Parathyroid adenoma (tissue), 2 donors: ENCODE data around the gene PPP1R15B.
"Not testable (repeated sequence)": the region's sequence is repeated elsewhere in the genome, so short reads cannot be mapped to it uniquely, and the experiment has no call there.

ENCODE experiments used
- H2AFZ ChIP-seq: fragments of 300-600 bp; sonication (generic); one replicate; pipeline ENCODE4 v1.7.0; 2017; ENCODE audit warnings: antibody characterized with exemption, mild to moderate bottlenecking
- H3K27ac ChIP-seq: fragments of 300-600 bp; sonication (generic); one replicate; pipeline ENCODE4 v1.7.0; 2017
- H3K27me3 ChIP-seq: fragments of 300-600 bp; sonication (generic); one replicate; pipeline ENCODE4 v1.7.0; 2017; ENCODE audit warnings: low read length; ENCODE audit not compliant: control insufficient read depth, insufficient read depth
- H3K36me3 ChIP-seq: fragments of 300-600 bp; sonication (generic); one replicate; pipeline ENCODE4 v1.7.0; 2017; ENCODE audit warnings: low read length; ENCODE audit not compliant: control insufficient read depth, insufficient read depth
- H3K4me1 ChIP-seq: fragments of 300-600 bp; sonication (generic); one replicate; pipeline ENCODE4 v1.7.0; 2017; ENCODE audit warnings: control low read depth
- H3K4me2 ChIP-seq: fragments of 300-600 bp; sonication (generic); one replicate; pipeline ENCODE4 v1.7.0; 2017; ENCODE audit warnings: low read length
- H3K4me3 ChIP-seq: fragments of 300-600 bp; sonication (generic); one replicate; pipeline ENCODE4 v1.7.0; 2017; ENCODE audit warnings: low read depth, low read length
- H3K79me2 ChIP-seq: fragments of 300-600 bp; sonication (generic); one replicate; pipeline ENCODE4 v1.7.0; 2017; ENCODE audit warnings: control low read depth
- H3K9ac ChIP-seq: fragments of 300-600 bp; sonication (generic); one replicate; pipeline ENCODE4 v1.7.0; 2017; ENCODE audit warnings: mild to moderate bottlenecking
- H3K9me3 ChIP-seq: fragments of 300-600 bp; sonication (generic); one replicate; pipeline ENCODE4 v1.7.0; 2017; ENCODE audit warnings: low read length; ENCODE audit not compliant: control insufficient read depth
- CTCF ChIP-seq: fragments of 300-600 bp; sonication (generic); IDR thresholded peaks from one replicate; pipeline ENCODE4 v1.7.0; 2017; ENCODE audit warnings: antibody characterized with exemption, mild to moderate bottlenecking
- donor health status: primary hyperparathyroidism.

Gene PPP1R15B

DNA sequence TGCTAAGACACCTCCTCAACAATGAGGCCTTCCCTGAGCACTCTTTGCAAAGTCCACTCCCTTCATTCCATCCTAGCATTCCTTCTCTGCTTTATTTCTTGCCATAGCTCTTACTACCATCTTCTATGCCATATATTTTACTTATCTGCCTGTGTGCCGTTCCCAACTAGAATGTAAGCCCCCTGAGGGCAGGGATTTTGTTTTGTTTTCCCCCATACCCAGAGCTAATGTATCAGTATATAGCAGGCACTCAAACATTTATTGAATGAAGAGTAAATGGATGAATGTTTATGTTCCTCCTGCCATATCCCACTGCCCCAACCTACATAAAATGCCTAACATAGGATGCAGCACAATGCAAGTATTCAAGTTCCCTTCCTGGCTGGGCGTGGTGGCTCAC is 14.9 kb upstream of the PPP1R15B start:
- Histone ChIP-seq H3K79me2 (no peaks in the 10 kb centered on the region), H3K4me1 (no peaks in the 10 kb centered on the region), H3K9me3 (no peaks in the 10 kb centered on the region), H3K4me3 (no peak overlapping the region), H3K36me3 (no peaks in the 10 kb centered on the region), H2AFZ (no peak overlapping the region), H3K9ac (no peak overlapping the region), H3K4me2 (no peak overlapping the region), H3K27ac (no peak overlapping the region), H3K27me3 (no peaks in the 10 kb centered on the region)
- TF ChIP-seq CTCF, result no peak

GRCh38 chr1:204426035-204426436 is 14.4 kb upstream of the PPP1R15B start:
- Histone ChIP-seq H3K36me3 (no peaks in the 10 kb centered on the region), H2AFZ (no peak overlapping the region), H3K4me3 (no peak overlapping the region), H3K4me1 (no peaks in the 10 kb centered on the region), H3K9ac (no peak overlapping the region), H3K4me2 (no peak overlapping the region), H3K27ac (no peak overlapping the region), H3K79me2 (no peaks in the 10 kb centered on the region), H3K9me3 (no peaks in the 10 kb centered on the region), H3K27me3 (no peaks in the 10 kb centered on the region)
- TF ChIP-seq CTCF, result no peak

DNA sequence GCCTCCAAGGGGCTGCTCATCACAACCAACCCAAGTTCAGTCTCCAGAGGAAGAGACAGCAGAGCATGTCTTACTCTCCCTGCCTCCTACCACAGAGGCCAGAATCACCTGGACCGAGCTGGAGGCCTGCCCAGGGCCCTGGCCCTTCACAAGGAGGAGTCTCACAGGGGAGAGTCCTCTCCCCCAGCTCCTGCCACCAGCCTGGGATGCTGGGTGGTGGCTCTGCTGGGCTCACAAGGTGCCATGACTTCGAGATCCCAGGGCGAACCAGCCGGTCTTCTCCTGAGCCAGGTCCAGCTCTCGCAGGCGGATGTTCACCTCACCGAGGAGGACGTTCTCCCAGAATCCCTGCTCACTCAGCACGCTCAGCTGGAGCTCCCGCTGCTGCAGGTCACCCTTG is 13.0 kb upstream of the PPP1R15B start:
- TF ChIP-seq CTCF, result no peak
- Histone ChIP-seq H3K27me3 (no peaks in the 10 kb centered on the region), H3K4me3 (no peak overlapping the region), H3K9me3 (no peaks in the 10 kb centered on the region), H3K4me1 (no peaks in the 10 kb centered on the region), H3K27ac (no peak overlapping the region), H3K4me2 (no peak overlapping the region), H3K9ac (no peak overlapping the region), H2AFZ (no peak overlapping the region), H3K79me2 (no peaks in the 10 kb centered on the region), H3K36me3 (no peaks in the 10 kb centered on the region)

GRCh38 chr1:204422061-204422705 is 10.6 kb upstream of the PPP1R15B start:
- not testable (repeated sequence) for H3K27me3 ChIP-seq, H2AFZ ChIP-seq, H3K4me3 ChIP-seq, H3K79me2 ChIP-seq, H3K4me2 ChIP-seq, H3K4me1 ChIP-seq, H3K36me3 ChIP-seq, H3K9me3 ChIP-seq, H3K27ac ChIP-seq, H3K9ac ChIP-seq

GRCh38 chr1:204421441-204421840 is 9.8 kb upstream of the PPP1R15B start:
- TF ChIP-seq CTCF, result no peak
- no peaks in the 10 kb centered on the region for H3K36me3 ChIP-seq

More at GRCh38 chr1:204421441-204421840, 9.8 kb upstream of the PPP1R15B start:
- Histone ChIP-seq H3K27ac (no peak overlapping the region), H3K9ac (no peak overlapping the region), H3K4me2 (no peak overlapping the region), H3K4me1 (peaks cover 9% of the 10 kb centered on the region), H3K9me3 (no peaks in the 10 kb centered on the region), H3K79me2 (no peaks in the 10 kb centered on the region), H3K27me3 (no peaks in the 10 kb centered on the region), H3K4me3 (no peak overlapping the region), H2AFZ (no peak overlapping the region)
